A549 (cell line): Measurements from ENCODE around the gene NINL.

Experiments used
- CEBPB ChIP-seq, 2 experiments: fragments of >200 bp in 1 of 2; sonication (Bioruptor Twin) in 1 of 2; formaldehyde crosslinking in 1 of 2; IDR thresholded peaks; 2 replicates each; pipeline ENCODE4 v1.6.1; 2012 to 2016
- CHD2 ChIP-seq: fragments of 150-350 bp; IDR thresholded peaks from 2 replicates; pipeline ENCODE4 v1.6.1; 2014; ENCODE audit warnings: low read length; ENCODE audit not compliant: partially characterized antibody
- CTCF ChIP-seq: fragments of >200 bp; sonication (Bioruptor Twin); formaldehyde crosslinking; IDR thresholded peaks from 3 replicates; pipeline ENCODE4 v1.5.1; 2016
- HDAC2 ChIP-seq: fragments of 200-600 bp; sonication (generic); IDR thresholded peaks from 2 replicates; pipeline ENCODE4 v1.6.1; 2016
- POLR2AphosphoS2 ChIP-seq: conservative IDR thresholded peaks from 2 replicates; pipeline ENCODE4 v1.6.1; 2012; ENCODE audit warnings: low read length, improper control_type of control experiment, inconsistent platforms
- RAD21 ChIP-seq, 2 experiments: fragments of >200 bp in 1 of 2; sonication (Bioruptor Twin) in 1 of 2; formaldehyde crosslinking in 1 of 2; IDR thresholded peaks in 1 of 2; conservative IDR thresholded peaks in 1 of 2; 2 replicates in 1 of 2; 3 replicates in 1 of 2; pipeline ENCODE4 v1.6.1; 2012 to 2018; ENCODE audit warnings: inconsistent platforms in 1 of 2
- RCOR1 ChIP-seq: fragments of 150-350 bp; IDR thresholded peaks from 2 replicates; pipeline ENCODE4 v1.6.1; 2014; ENCODE audit warnings: antibody characterized with exemption, low read length, low read depth
- RFX5 ChIP-seq: fragments of 450-650 bp; IDR thresholded peaks from 2 replicates; pipeline ENCODE4 v1.7.1; 2014; ENCODE audit warnings: antibody characterized with exemption, mild to moderate bottlenecking, moderate library complexity

GRCh38 chr20:25498280-25498606 is 87.1 kb downstream of the NINL start:
- TF ChIP-seq POLR2AphosphoS2, result no peak
- TF ChIP-seq CEBPB (IDR thresholded peaks at IDR 0.05), result no peak
- TF ChIP-seq CTCF, result no peak
- TF ChIP-seq HDAC2, result no peak
- TF ChIP-seq CHD2, result no peak
- TF ChIP-seq RFX5, result no peak
- no peak for TF ChIP-seq RAD21 (conservative IDR thresholded peaks at IDR 0.05 in 1 of 2, IDR thresholded peaks at IDR 0.05 in 1 of 2)
- TF ChIP-seq RCOR1, result no peak
